Muscle of leg (tissue), 11 donors: ENCODE results near the gene PPOX. TPM values are rescaled to one million over a fixed set of nuclear protein-coding genes. Genes with fewer than 3 reads are reported as not detected.

Experiments
- DNase-seq: peaks from one replicate; pipeline ENCODE4 v3.0.0; 2013
- H3K27ac ChIP-seq: one replicate; pipeline ENCODE4 v1.5.1; 2013; ENCODE audit warnings: mild to moderate bottlenecking, low read length, control low read depth
- H3K27me3 ChIP-seq: one replicate; pipeline ENCODE4 v1.6.1; 2013; ENCODE audit warnings: low read length; ENCODE audit not compliant: control insufficient read depth, insufficient read depth
- H3K36me3 ChIP-seq: one replicate; pipeline ENCODE4 v1.6.1; 2013; ENCODE audit warnings: low read length; ENCODE audit not compliant: control insufficient read depth, insufficient read depth
- H3K4me1 ChIP-seq: one replicate; pipeline ENCODE4 v1.6.1; 2013; ENCODE audit warnings: low read length; ENCODE audit not compliant: control insufficient read depth, insufficient read depth
- H3K4me3 ChIP-seq: one replicate; pipeline ENCODE4 v1.5.1; 2013; ENCODE audit warnings: low read length, control low read depth
- H3K9me3 ChIP-seq: replicated peaks from 2 replicates; pipeline ENCODE4 v1.6.1; 2013; ENCODE audit warnings: low read depth, low read length; ENCODE audit not compliant: control insufficient read depth
- WGBS: methylation state at CpG from one replicate; pipeline ENCODE4 v1.1.5; 2013; ENCODE audit warnings: missing lambda C conversion rate; ENCODE audit not compliant: insufficient coverage; 5-methylcytosine and 5-hydroxymethylcytosine counted together
- polyA plus RNA-seq, 8 donors: library from polyadenylated mRNA; unstranded; fragments of 120-200 nt; gene quantifications; one replicate each; pipeline versions ENCODE4 v1.2.1 to v1.2.3, GENCODE V29; 2013; ENCODE audit warnings: inconsistent platforms in 1 of 8, low replicate concordance in 1 of 8; ENCODE audit not compliant: insufficient read length in 8 of 8, insufficient read depth in 1 of 8
- total RNA-seq: library from RNA; stranded (reverse); fragments of 120-200 nt; gene quantifications from one replicate; pipeline ENCODE4 v1.2.4, GENCODE V29; 2013

PPOX gene
- total and polyA plus RNA-seq, 9 donors, result 16.1 to 28.6 (median 22.3) TPM

DNA sequence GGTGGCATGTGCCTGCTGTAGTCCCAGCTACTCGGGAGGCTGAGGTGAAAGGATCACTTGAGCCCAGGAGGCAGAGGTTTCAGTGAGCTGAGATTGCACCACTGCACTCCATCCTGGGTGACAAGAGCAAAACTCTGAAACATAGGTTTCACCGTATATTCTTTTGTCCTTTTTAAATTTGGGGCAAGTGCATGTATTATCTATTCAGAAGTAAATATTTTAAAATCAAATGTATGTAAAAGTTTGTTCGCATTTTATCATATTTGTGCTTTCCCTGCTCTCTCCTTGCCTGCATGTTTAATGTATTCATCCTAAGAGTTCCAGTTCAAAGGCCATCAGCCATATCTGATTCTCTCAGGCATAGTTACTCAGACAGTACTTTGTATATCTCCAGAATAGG, 20.4 kb upstream of the PPOX start:
- Histone ChIP-seq H3K9me3 (no peaks in the 10 kb centered on the region), H3K27ac (no peak overlapping the region), H3K36me3 (no peaks in the 10 kb centered on the region), H3K4me1 (no peaks in the 10 kb centered on the region), H3K4me3 (no peak overlapping the region), H3K27me3 (no peaks in the 10 kb centered on the region)
- DNase-seq, result no peak
- WGBS, result 56% methylated on average over 1 of the region's 3 CpGs

DNA sequence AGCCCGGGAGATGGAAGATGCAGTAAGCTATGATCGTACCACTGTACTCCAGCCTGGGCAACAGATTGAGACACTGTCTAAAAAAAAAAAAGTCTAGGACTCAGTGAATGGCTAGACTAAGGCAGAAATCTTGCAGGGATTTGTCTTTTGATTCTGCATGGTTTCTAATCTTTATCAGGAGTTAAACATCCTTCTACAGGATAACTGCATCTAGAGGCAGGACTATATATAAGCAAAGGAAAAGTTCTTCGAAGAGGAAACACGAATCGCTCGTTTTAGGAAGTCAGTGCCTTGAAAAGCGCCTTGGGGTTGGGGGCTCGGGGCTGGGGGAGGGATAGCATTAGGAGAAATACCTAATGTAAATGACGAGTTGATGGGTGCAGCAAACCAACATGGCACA, 13.1 kb upstream of the PPOX start:
- Histone ChIP-seq H3K36me3 (peaks cover 16% of the 10 kb centered on the region), H3K4me1 (peaks cover 6% of the 10 kb centered on the region), H3K27me3 (no peaks in the 10 kb centered on the region), H3K9me3 (no peaks in the 10 kb centered on the region), H3K4me3 (peak overlapping the region; percentile 56), H3K27ac (peak overlapping the region; percentile 91)
- WGBS, result no CpG with 5 or more reads among the region's 9 CpGs
- no peak for DNase-seq

GRCh38 chr1:161153682-161154337, 12.4 kb upstream of the PPOX start, which contains the start of gene UFC1:
TSS of gene UFC1 (plus strand) at chr1:161153978. CDS start at chr1:161153998, 20 bp downstream.
- H3K4me3 ChIP-seq, result peak within 1 kb of the TSS; percentile 56
- peaks cover 9% of the 10 kb centered on the region for H3K4me1 ChIP-seq
- H3K9me3 ChIP-seq, result no peaks in the 10 kb centered on the region
- 0% methylated on average over 23 of the region's 33 CpGs for WGBS
- peak within 1 kb of the TSS; percentile 91 for H3K27ac ChIP-seq
- DNase-seq, result peak; percentile 96
- no peaks in the 10 kb centered on the region for H3K27me3 ChIP-seq
- peaks cover 22% of the 10 kb centered on the region for H3K36me3 ChIP-seq

- no peak for DNase-seq
- Histone ChIP-seq H3K4me3 (no peak overlapping the region), H3K27ac (no peak overlapping the region), H3K4me1 (peaks cover 28% of the 10 kb centered on the region), H3K9me3 (no peaks in the 10 kb centered on the region), H3K36me3 (peaks cover 48% of the 10 kb centered on the region), H3K27me3 (no peaks in the 10 kb centered on the region)
- no CpG with 5 or more reads among the region's 1 CpG for WGBS
These were observed 8.4 kb upstream of the PPOX start for GRCh38 chr1:161157867-161158266.

DNA sequence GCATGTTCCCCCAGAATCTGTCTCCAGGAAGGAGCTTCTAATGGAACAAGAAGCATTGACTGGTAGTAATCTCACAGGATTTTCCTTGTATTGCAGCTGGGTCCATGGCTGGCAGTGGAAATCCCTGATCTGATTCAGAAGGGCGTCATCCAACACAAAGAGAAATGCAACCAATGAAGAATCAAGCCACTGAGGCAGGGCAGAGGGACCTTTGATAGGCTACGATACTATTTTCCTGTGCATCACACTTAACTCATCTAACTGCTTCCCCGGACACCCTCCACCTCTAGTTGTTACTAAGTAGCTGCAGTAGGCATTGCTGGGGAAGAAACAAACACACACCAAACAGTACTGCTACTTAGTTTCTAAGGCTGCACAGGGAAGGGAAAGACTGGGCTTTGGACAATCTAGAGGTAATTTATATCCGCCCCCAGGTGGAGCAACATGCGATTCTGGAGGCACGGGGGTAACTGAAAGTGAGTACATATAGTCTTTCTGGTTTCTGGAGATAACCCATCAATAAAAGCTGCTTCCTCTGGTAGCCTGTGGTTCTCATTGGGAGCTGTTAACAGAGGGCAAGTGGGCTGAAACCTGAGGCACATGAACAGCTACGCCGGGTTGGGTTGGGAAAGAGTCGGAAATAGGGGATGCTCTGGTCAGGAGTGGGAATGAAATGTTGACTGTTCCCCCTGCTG, 7.8 kb upstream of the PPOX start:
- peak overlapping the region; percentile 87 for H3K27ac ChIP-seq
- H3K36me3 ChIP-seq, result peaks cover 52% of the 10 kb centered on the region
- no peak for DNase-seq
- H3K9me3 ChIP-seq, result no peaks in the 10 kb centered on the region
- H3K27me3 ChIP-seq, result no peaks in the 10 kb centered on the region
- H3K4me3 ChIP-seq, result no peak overlapping the region
- 61% methylated on average over 5 of the region's 9 CpGs for WGBS
- peaks cover 25% of the 10 kb centered on the region for H3K4me1 ChIP-seq

DNA sequence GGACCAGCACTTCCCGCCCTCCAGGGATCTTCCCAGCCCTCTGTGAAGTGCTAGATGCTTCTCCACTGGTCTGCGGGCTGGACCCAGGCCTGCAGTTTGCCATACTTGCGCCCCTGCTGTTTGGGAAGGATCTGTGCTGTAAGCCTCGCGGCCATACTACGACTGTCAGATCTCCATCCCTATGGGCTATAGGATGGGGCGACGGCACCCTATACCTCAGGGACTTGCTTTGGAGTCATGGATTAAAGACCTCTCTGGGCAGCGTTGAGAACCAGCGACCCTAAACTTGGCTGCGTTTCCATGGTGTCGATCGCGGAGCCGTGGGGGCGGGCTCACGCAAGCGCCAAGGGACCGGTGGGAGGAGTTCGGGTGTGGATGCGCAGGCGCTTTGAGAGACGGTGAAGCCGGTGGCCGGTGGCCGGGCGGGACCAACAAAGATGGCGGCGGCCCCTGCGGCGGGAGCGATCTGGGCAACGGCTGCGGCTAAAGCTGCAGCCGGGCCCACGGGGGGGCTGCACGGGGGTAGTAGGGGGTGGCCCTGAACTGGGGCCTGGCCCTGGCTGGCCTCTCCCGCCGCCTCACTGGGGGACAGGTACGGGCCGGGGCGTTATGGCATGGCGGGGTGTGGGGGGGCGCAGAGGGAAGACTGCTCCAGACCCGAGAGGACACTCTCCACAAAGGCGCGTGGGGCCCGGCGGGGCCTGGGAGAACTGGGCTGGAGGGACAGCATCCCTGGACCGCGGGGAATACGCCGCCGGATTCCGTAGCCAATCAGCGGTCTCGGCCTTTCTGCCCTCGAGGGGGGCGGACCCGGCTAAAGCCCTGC, 6.9 kb upstream of the PPOX start, which contains the start of gene USP21:
Gene USP21, plus strand, starts transcription at position 414 of the 826 bp plus-strand sequence. CDS start 1,141 bp downstream, outside the sequence.
- Histone ChIP-seq H3K4me3 (peak within 1 kb of the TSS; percentile 84), H3K9me3 (no peaks in the 10 kb centered on the region), H3K4me1 (peaks cover 25% of the 10 kb centered on the region), H3K27me3 (no peaks in the 10 kb centered on the region), H3K27ac (peak within 1 kb of the TSS; percentile 87), H3K36me3 (peaks cover 58% of the 10 kb centered on the region)
- DNase-seq, result peak; percentile 97
- WGBS, result 0% methylated on average over 47 of the region's 60 CpGs

DNA sequence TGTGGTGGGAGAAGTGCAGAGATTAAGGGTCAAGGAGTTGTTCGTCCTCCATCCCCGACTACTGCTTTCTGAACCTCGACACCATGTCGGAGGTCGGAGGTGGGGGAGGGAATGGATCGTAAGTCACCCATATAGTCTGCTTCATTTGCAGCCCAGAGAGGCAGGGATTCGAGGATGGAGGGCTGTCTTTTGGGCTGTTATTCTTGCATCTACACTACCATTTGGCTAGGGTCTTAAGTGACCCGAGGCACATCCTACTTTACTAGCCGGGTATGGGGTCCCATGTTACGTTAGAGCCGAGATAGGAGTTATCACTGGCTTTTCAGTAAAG, 6.3 kb upstream of the PPOX start:
- no CpG with 5 or more reads among the region's 11 CpGs for WGBS
- Histone ChIP-seq H3K36me3 (peaks cover 64% of the 10 kb centered on the region), H3K27ac (peak overlapping the region; percentile 87), H3K4me1 (peaks cover 24% of the 10 kb centered on the region), H3K4me3 (peak overlapping the region; percentile 84), H3K9me3 (no peaks in the 10 kb centered on the region), H3K27me3 (no peaks in the 10 kb centered on the region)
- DNase-seq, result no peak

GRCh38 chr1:161160671-161161145, 5.5 kb upstream of the PPOX start:
- peaks cover 33% of the 10 kb centered on the region for H3K4me1 ChIP-seq
- DNase-seq, result no peak
- no peaks in the 10 kb centered on the region for H3K9me3 ChIP-seq
- 93% methylated on average over 22 of the region's 22 CpGs for WGBS
- no peak overlapping the region for H3K27ac ChIP-seq
- peaks cover 66% of the 10 kb centered on the region for H3K36me3 ChIP-seq
- no peak overlapping the region for H3K4me3 ChIP-seq
- no peaks in the 10 kb centered on the region for H3K27me3 ChIP-seq

- WGBS, result 79% methylated on average over 4 of the region's 5 CpGs
- H3K27ac ChIP-seq, result no peak overlapping the region
- no peak for DNase-seq
- no peak overlapping the region for H3K4me3 ChIP-seq
- no peaks in the 10 kb centered on the region for H3K27me3 ChIP-seq
- no peaks in the 10 kb centered on the region for H3K9me3 ChIP-seq
- H3K36me3 ChIP-seq, result peaks cover 65% of the 10 kb centered on the region
- peaks cover 35% of the 10 kb centered on the region for H3K4me1 ChIP-seq
These were observed 4.6 kb upstream of the PPOX start for GRCh38 chr1:161161652-161162051.

GRCh38 chr1:161162052-161162451, 4.2 kb upstream of the PPOX start:
- no peaks in the 10 kb centered on the region for H3K27me3 ChIP-seq
- peaks cover 39% of the 10 kb centered on the region for H3K4me1 ChIP-seq
- no peak for DNase-seq
- H3K4me3 ChIP-seq, result no peak overlapping the region
- H3K27ac ChIP-seq, result no peak overlapping the region
- H3K36me3 ChIP-seq, result peaks cover 61% of the 10 kb centered on the region
- 85% methylated on average over 4 of the region's 7 CpGs for WGBS
- H3K9me3 ChIP-seq, result no peaks in the 10 kb centered on the region
